Activated CD4-positive, CD25-positive, alpha-beta regulatory T cell treated with anti-CD3 and anti-CD28 coated beads, Interleukin-2, amount 50 U/mL, for 72 hours (primary cell): ENCODE data around the gene SLC2A13.
"Not testable (repeated sequence)": the region's sequence is repeated elsewhere in the genome, so short reads cannot be mapped to it uniquely, and the experiment has no call there.

Experiments used
- DNase-seq: peaks from one replicate; pipeline ENCODE4 v3.0.0; 2021

Gene SLC2A13

DNA sequence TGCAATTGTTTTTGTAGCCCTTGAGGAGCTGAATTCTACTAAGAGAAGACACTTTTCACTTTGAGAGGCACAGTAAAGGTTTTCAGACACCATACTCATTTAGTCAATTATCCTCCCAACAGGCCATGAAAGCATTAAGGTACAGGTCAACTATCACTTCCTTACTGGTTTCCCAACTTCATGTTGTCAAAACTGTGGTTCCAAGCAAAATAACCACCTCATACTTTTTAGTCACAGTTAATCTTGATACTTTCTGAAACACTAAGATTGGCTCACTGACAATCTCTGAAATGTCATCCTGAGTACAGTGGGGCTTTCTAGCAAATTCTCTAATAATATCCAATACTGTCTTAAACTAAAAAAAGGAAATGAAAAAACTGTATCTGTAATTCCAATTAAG, 71.7 kb downstream of the SLC2A13 start:
- no peak for DNase-seq

GRCh38 chr12:40033242-40033630, 72.6 kb downstream of the SLC2A13 start:
- no peak for DNase-seq

- no peak for DNase-seq
These were observed 73.2 kb downstream of the SLC2A13 start for GRCh38 chr12:40032433-40033241.

GRCh38 chr12:40031965-40032364, 73.9 kb downstream of the SLC2A13 start:
- no peak for DNase-seq

- DNase-seq = not testable (repeated sequence)
These were observed 74.9 kb downstream of the SLC2A13 start for GRCh38 chr12:40030970-40031369.

- DNase-seq = no peak
These were observed 77.6 kb downstream of the SLC2A13 start for GRCh38 chr12:40028296-40028695.

DNA sequence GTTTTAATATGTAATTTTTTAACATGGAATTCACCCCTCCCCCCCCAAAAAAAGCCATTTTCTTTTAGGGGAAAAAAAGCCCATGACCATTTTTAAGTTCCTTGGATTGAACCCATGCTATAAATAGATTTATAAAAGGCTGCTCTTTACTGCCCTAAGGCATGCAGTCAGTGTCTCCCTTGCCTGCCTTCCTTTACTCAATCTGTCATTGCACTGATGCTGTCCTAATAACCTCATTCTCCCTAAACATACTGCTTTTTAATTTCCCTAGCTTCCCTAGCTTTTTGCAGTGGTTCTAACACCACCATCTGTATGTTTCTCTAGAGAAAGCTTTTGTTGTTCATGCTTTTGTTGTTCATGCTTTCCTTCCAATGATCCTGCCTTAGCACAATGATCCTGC, 83.0 kb downstream of the SLC2A13 start:
- DNase-seq = no peak

GRCh38 chr12:40020261-40020691, 85.6 kb downstream of the SLC2A13 start:
- DNase-seq = no peak

- no peak for DNase-seq
These were observed 88.4 kb downstream of the SLC2A13 start for GRCh38 chr12:40017488-40017887.

GRCh38 chr12:40016980-40017379, 88.9 kb downstream of the SLC2A13 start:
- DNase-seq = no peak

- no peak for DNase-seq
These were observed 90.0 kb downstream of the SLC2A13 start for GRCh38 chr12:40015881-40016280.

GRCh38 chr12:40015345-40015744, 90.5 kb downstream of the SLC2A13 start:
- DNase-seq = no peak

- DNase-seq = no peak
These were observed 92.0 kb downstream of the SLC2A13 start for GRCh38 chr12:40013847-40014246.

DNA sequence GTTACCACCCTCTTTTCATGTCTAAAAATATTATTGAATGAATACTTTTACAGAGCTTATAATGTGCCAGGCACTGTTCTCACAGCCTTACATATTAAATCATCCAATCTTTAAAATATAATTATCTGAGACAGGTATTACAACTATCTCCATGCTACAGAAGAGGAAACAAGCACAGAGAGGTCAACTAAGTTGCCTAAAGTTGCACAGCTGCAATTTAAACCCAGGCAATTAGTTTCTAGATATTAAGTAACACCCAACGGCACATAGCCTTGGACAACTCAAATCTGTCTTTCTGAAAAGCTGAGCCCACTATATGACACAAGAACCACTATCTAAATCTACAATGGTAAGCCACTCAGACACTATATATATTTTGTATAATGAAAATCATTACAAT, 92.6 kb downstream of the SLC2A13 start:
- no peak for DNase-seq

GRCh38 chr12:40012711-40013110, 93.2 kb downstream of the SLC2A13 start:
- no peak for DNase-seq

DNA sequence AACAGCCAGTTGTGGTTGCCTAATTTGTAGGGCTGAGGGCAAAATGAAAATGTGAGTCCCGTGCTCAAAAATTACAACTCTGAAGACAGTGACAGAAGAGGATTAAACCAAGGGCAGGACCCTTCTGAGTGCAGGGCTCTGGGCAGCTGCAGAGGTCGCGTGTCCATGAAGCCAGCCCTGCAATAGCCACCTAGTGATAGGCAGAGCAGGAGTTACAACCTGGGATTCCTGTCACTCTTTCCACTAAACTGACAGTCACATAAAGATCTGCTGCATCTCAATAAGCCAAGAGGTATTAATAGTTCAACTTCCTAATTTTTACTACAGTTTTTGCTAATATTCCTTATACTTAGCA, 94.1 kb downstream of the SLC2A13 start:
- no peak for DNase-seq

- peak; percentile 31 for DNase-seq
These were observed 94.7 kb downstream of the SLC2A13 start for GRCh38 chr12:40010899-40011774.

DNA sequence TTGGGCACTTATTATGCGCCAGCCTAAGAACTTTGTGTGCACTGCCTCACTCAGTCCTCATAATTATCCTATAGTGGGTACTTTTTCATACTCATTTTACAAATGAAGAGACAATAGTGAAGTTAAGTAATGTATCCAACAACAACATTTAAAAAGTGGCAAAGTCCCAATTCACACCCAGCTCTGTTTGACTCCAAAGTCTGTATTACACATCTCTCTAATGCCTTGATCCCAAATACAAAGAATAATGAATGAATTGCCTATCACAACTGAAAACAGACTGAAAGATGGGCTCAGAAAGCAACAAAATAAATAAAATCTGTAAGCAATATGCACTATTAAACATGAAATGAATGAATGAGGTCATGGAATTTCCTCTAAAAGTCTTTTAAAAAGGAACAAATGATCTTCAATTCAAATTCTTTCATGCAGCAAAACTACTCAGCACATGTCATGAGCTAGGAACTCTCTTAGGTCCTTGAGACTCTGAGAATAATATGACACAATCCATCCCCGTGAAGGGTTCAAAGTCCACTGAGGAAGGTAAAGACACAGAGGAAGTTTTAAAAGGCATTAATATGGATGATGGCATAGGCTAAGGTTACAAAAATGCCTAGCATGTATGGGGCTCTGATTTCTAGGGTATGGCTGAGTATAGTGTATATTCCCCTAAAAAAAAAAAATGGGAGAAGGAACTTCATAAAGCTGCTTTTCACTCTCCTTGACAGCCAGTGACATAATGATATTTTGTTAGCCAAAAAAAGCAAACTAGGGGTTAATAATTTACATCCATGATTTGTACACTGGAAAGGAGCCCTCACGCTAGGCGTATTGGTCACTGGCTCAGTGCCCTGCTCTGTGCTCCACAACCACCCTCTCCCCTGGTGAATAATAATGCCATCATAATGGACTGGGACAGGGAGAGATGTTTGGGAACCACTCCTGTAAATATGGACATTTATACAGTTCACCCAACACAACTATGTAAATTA, 103.4 kb downstream of the SLC2A13 start:
- DNase-seq = no peak

- no peak for DNase-seq
These were observed 104.5 kb downstream of the SLC2A13 start for GRCh38 chr12:40001406-40001805.

GRCh38 chr12:40000884-40001283, 105.0 kb downstream of the SLC2A13 start:
- DNase-seq = no peak

GRCh38 chr12:39993268-39993667, 112.6 kb downstream of the SLC2A13 start:
- no peak for DNase-seq
